CD14-positive monocyte (primary cell): Measurements from ENCODE around the gene RAB35. TPM values are rescaled to one million over a fixed set of nuclear protein-coding genes. Genes with fewer than 3 reads are reported as not detected.

Experiments used
- DNase-seq, 3 donors: peaks; one replicate each; pipeline ENCODE4 v3.0.0-alpha.2; 2011 to 2022
- H2AFZ ChIP-seq: 2 replicates; pipeline ENCODE4 v1.6.0; 2012; ENCODE audit warnings: mild to moderate bottlenecking, low read depth, low read length, inconsistent platforms; ENCODE audit not compliant: insufficient read depth, poor library complexity, severe bottlenecking
- H3K27ac ChIP-seq, 2 donors: 1 replicate in 1 of 2; 2 replicates in 1 of 2; pipeline ENCODE4 v1.5.1; 2012 to 2013; ENCODE audit warnings: low read length in 2 of 2, control low read depth in 1 of 2, inconsistent platforms in 1 of 2, low read depth in 1 of 2, mild to moderate bottlenecking in 1 of 2
- H3K27me3 ChIP-seq, 2 donors: one replicate each; pipeline versions ENCODE4 v1.6.0 to v1.6.1; 2011 to 2013; ENCODE audit warnings: low read length in 2 of 2; ENCODE audit not compliant: control insufficient read depth in 2 of 2, insufficient read depth in 2 of 2
- H3K36me3 ChIP-seq, 2 donors: replicated peaks in 1 of 2; 1 replicate in 1 of 2; 2 replicates in 1 of 2; pipeline versions ENCODE4 v1.5.1 to v1.6.1; 2012 to 2013; ENCODE audit warnings: low read length in 2 of 2, control low read depth in 1 of 2, inconsistent platforms in 1 of 2, mild to moderate bottlenecking in 1 of 2; ENCODE audit not compliant: insufficient read depth in 2 of 2, control insufficient read depth in 1 of 2
- H3K4me1 ChIP-seq, 2 donors: 1 replicate in 1 of 2; 2 replicates in 1 of 2; pipeline versions ENCODE4 v1.5.1 to v1.6.1; 2012 to 2013; ENCODE audit warnings: low read length in 2 of 2, control low read depth in 1 of 2, inconsistent platforms in 1 of 2, mild to moderate bottlenecking in 1 of 2, moderate library complexity in 1 of 2; ENCODE audit not compliant: insufficient read depth in 2 of 2, control insufficient read depth in 1 of 2
- H3K4me2 ChIP-seq: replicated peaks from 2 replicates; pipeline ENCODE3; 2012; ENCODE audit warnings: low read length, moderate library complexity, mild to moderate bottlenecking; ENCODE audit not compliant: poor library complexity, severe bottlenecking; ENCODE audit errors: extremely low read depth
- H3K4me3 ChIP-seq, 3 experiments: fragments of 200-600 bp in 1 of 3; sonication (generic) in 1 of 3; replicated peaks in 1 of 3; 1 replicate in 2 of 3; 2 replicates in 1 of 3; pipeline ENCODE4 v1.5.1; 2011 to 2013; ENCODE audit warnings: low read length in 3 of 3, mild to moderate bottlenecking in 3 of 3, control low read depth in 2 of 3, low read depth in 2 of 3, inconsistent platforms in 1 of 3, moderate library complexity in 1 of 3
- H3K79me2 ChIP-seq: 2 replicates; pipeline ENCODE4 v1.6.0; 2012; ENCODE audit warnings: mild to moderate bottlenecking, control low read depth, inconsistent platforms, low read length, moderate library complexity; ENCODE audit not compliant: insufficient read depth
- H3K9ac ChIP-seq: 2 replicates; pipeline ENCODE4 v1.6.0; 2017; ENCODE audit warnings: low read length, mild to moderate bottlenecking; ENCODE audit not compliant: insufficient read depth, poor library complexity, severe bottlenecking
- H3K9me3 ChIP-seq, 2 donors: replicated peaks in 1 of 2; 1 replicate in 1 of 2; 2 replicates in 1 of 2; pipeline versions ENCODE4 v1.5.1 to v1.6.1; 2012 to 2013; ENCODE audit warnings: low read length in 2 of 2, control low read depth in 1 of 2; ENCODE audit not compliant: control insufficient read depth in 1 of 2, insufficient read depth in 1 of 2
- H4K20me1 ChIP-seq: 2 replicates; pipeline ENCODE4 v1.6.0; 2012; ENCODE audit warnings: mild to moderate bottlenecking, low read length, control low read depth, moderate library complexity; ENCODE audit not compliant: insufficient read depth
- H3K27ac Mint-ChIP-seq, 7 donors: one replicate each; pipeline ENCODE4 v1.8.0; 2020; ENCODE audit warnings: mild to moderate bottlenecking in 7 of 7, mixed read lengths in 7 of 7, moderate library complexity in 6 of 7, inconsistent platforms in 2 of 7
- H3K27me3 Mint-ChIP-seq, 3 donors: one replicate each; pipeline ENCODE4 v1.8.0; 2021 to 2022; ENCODE audit warnings: low read depth in 3 of 3, mild to moderate bottlenecking in 3 of 3, mixed read lengths in 3 of 3, moderate library complexity in 3 of 3, inconsistent platforms in 1 of 3
- H3K36me3 Mint-ChIP-seq, 2 donors: one replicate each; pipeline ENCODE4 v1.8.0; 2020; ENCODE audit warnings: mixed read lengths in 2 of 2, inconsistent platforms in 1 of 2, mild to moderate bottlenecking in 1 of 2
- H3K4me1 Mint-ChIP-seq: one replicate; pipeline ENCODE4 v1.8.0; 2020; ENCODE audit warnings: mild to moderate bottlenecking, mixed read lengths
- H3K4me3 Mint-ChIP-seq, 2 donors: one replicate each; pipeline ENCODE4 v1.8.0; 2020; ENCODE audit warnings: mild to moderate bottlenecking in 2 of 2, mixed read lengths in 2 of 2, moderate library complexity in 1 of 2
- H3K9me3 Mint-ChIP-seq, 7 donors: one replicate each; pipeline ENCODE4 v1.8.0; 2020 to 2022; ENCODE audit warnings: mixed read lengths in 7 of 7, mild to moderate bottlenecking in 6 of 7, moderate library complexity in 6 of 7, inconsistent platforms in 2 of 7
- CTCF ChIP-seq: fragments of 200-600 bp; IDR thresholded peaks from one replicate; pipeline ENCODE4 v1.8.0; 2022; ENCODE audit warnings: antibody characterized with exemption, mild to moderate bottlenecking
- WGBS: methylation state at CpG from one replicate; pipeline ENCODE4 v1.1.5; 2013; ENCODE audit warnings: missing lambda C conversion rate; ENCODE audit not compliant: insufficient coverage; 5-methylcytosine and 5-hydroxymethylcytosine counted together
- intact Hi-C, 2 donors: fragments of 100-400 bp; cut with micrococcal nuclease; formaldehyde crosslinking; loops; one replicate each; pipeline versions ENCODE4 v1.15.0 to v1.15.1; 2023
- polyA plus RNA-seq, 3 donors: library from polyadenylated mRNA; depleted of rRNA in 1 of 3; unstranded in 2 of 3; stranded (reverse) in 1 of 3; fragments of 300-500 nt in 2 of 3; fragments of >200 nt in 1 of 3; fragmentation: Illumina TruSeq in 2 of 3; gene quantifications; 1 replicate in 2 of 3; 2 replicates in 1 of 3; pipeline ENCODE4 v1.2.3, GENCODE V29; 2012 to 2021

RAB35 gene
- polyA plus RNA-seq, 3 donors = 20.4 to 27.3 (median 21.6) TPM

- Mint-ChIP-seq H3K36me3 (no peaks in the 10 kb centered on the region), H3K27me3 (peaks cover 4 to 16% (median 11%) of the 10 kb centered on the region in 3 donors), H3K27ac (no peak overlapping the region), H3K4me1 (no peaks in the 10 kb centered on the region), H3K9me3 (no peaks in the 10 kb centered on the region), H3K4me3 (no peak overlapping the region)
- intact Hi-C loops = no loop called here
- no peaks in the 10 kb centered on the region for H4K20me1 ChIP-seq
- 100% methylated on average over 2 of the region's 3 CpGs for WGBS
- H3K9me3 ChIP-seq = no peaks in the 10 kb centered on the region
- no peaks in the 10 kb centered on the region for H3K36me3 ChIP-seq
- DNase-seq = no peak
- no peak overlapping the region for H3K4me2 ChIP-seq
- H3K9ac ChIP-seq = no peak overlapping the region
- H3K4me1 ChIP-seq = no peaks in the 10 kb centered on the region
- no peak for TF ChIP-seq CTCF
- H3K27ac ChIP-seq = no peak overlapping the region
- H3K27me3 ChIP-seq = no peaks in the 10 kb centered on the region
- no peaks in the 10 kb centered on the region for H3K79me2 ChIP-seq
- H3K4me3 ChIP-seq = no peak overlapping the region
- H2AFZ ChIP-seq = no peak overlapping the region
These were observed 53.5 kb downstream of the RAB35 start for GRCh38 chr12:120062976-120063579.

- H3K9me3 ChIP-seq = no peaks in the 10 kb centered on the region
- no peak overlapping the region for H2AFZ ChIP-seq
- Mint-ChIP-seq H3K4me1 (no peaks in the 10 kb centered on the region), H3K4me3 (no peak overlapping the region), H3K27me3 (peaks cover 4 to 18% (median 15%) of the 10 kb centered on the region in 3 donors), H3K9me3 (no peaks in the 10 kb centered on the region), H3K27ac (no peak overlapping the region), H3K36me3 (no peaks in the 10 kb centered on the region)
- no peak for DNase-seq
- no peaks in the 10 kb centered on the region for H3K79me2 ChIP-seq
- no peaks in the 10 kb centered on the region for H4K20me1 ChIP-seq
- no peak overlapping the region for H3K4me2 ChIP-seq
- 71% methylated on average over 1 of the region's 10 CpGs for WGBS
- H3K27ac ChIP-seq = no peak overlapping the region
- H3K4me1 ChIP-seq = no peaks in the 10 kb centered on the region
- H3K9ac ChIP-seq = no peak overlapping the region
- TF ChIP-seq CTCF = no peak
- intact Hi-C loops = no loop called here
- H3K4me3 ChIP-seq = no peak overlapping the region
- H3K36me3 ChIP-seq = no peaks in the 10 kb centered on the region
- no peaks in the 10 kb centered on the region for H3K27me3 ChIP-seq
These were observed 54.9 kb downstream of the RAB35 start for GRCh38 chr12:120061575-120062214.
